ENCODE results near the gene WWTR1.

Gene WWTR1

DNA sequence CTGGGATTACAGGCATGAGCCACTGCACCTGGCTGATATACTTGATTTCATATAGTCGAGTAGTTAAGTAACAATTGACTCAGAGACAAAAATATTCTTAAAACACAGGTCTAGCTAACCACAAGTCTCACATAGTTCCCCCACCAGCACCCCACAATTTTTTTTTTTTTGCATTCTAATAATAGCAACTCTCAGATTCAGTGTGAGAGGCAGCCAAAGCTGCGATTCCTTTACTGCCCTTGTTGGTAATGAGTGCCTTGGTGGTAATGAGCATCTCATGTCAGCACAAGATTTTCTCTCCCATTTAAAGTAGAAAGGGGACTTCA, 72.5 kb downstream of the WWTR1 start:
- H3K4me3 ChIP-seq (ENCODE audit: low read depth, low read length): no peak overlapping the region
- DNase-seq: no peak
- H3K27me3 ChIP-seq: no peaks in the 10 kb centered on the region
- no peaks in the 10 kb centered on the region for H3K36me3 ChIP-seq
- H3K4me1 ChIP-seq: no peaks in the 10 kb centered on the region
- H3K9me3 ChIP-seq: no peaks in the 10 kb centered on the region
- TF ChIP-seq, protein P1, sequence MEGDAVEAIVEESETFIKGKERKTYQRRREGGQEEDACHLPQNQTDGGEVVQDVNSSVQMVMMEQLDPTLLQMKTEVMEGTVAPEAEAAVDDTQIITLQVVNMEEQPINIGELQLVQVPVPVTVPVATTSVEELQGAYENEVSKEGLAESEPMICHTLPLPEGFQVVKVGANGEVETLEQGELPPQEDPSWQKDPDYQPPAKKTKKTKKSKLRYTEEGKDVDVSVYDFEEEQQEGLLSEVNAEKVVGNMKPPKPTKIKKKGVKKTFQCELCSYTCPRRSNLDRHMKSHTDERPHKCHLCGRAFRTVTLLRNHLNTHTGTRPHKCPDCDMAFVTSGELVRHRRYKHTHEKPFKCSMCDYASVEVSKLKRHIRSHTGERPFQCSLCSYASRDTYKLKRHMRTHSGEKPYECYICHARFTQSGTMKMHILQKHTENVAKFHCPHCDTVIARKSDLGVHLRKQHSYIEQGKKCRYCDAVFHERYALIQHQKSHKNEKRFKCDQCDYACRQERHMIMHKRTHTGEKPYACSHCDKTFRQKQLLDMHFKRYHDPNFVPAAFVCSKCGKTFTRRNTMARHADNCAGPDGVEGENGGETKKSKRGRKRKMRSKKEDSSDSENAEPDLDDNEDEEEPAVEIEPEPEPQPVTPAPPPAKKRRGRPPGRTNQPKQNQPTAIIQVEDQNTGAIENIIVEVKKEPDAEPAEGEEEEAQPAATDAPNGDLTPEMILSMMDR (IDR thresholded peaks at IDR 0.05; ENCODE audit: low read depth, low read length): no peak

DNA sequence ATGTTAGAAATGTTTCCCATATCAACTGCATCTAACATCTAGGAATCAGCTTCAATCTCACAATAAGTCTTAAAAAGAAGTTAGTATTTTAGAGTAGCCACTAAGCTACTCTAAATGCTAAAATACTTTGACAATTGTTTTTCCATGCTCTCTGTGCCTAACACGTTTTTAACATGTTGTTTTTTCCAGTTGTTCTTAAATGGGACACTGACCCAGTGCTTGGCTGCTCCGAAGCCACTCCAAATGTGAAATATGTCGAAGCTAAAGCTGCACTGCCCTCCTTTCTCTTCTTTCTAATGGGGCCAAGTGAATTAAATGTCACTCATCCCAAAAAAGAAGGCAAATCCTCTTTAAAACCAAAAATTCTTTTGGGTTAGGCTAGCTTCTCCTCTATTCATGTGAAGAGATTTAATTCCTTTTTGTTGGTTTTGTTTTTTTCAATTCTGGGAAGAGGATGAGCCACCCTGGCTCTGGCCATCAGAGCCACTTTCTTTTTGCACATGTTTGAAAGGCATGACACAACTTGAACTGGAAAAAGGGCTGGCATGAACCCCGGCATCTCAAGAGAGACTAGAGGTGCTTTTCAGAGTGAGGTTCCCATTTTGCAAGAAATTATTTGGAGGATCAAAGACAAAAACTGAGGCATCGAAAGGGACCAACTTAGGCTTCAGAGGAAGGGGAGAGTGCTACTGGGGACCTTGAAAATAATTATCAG, 73.7 kb downstream of the WWTR1 start:
- H3K4me1 ChIP-seq: no peaks in the 10 kb centered on the region
- H3K27me3 ChIP-seq: no peaks in the 10 kb centered on the region

DNA sequence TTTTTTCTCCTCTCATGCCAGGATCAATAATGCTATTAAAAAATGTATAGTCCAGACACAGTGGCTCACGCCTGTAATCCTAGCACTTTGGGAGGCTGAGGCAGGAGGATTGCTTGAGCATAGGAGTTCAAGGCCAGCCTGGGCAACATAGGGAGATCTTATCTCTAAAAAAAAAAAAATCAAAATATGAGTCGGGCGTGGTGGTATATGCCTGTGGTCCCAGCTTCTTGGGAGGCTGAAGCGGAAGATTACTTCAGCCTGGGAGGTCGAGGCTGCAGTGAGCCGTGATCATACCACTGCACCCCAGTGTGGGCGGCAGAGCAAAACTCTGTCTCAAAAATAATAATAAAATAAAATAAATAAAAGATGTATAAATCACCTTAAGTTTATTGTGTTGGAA, 75.4 kb downstream of the WWTR1 start:
- TF ChIP-seq, protein P1 (IDR thresholded peaks at IDR 0.05; ENCODE audit: low read depth, low read length): no peak
- no peak overlapping the region for H3K4me3 ChIP-seq (ENCODE audit: low read depth, low read length)
- H3K4me1 ChIP-seq: no peaks in the 10 kb centered on the region
- no peaks in the 10 kb centered on the region for H3K9me3 ChIP-seq
- no peaks in the 10 kb centered on the region for H3K36me3 ChIP-seq
- no peak for DNase-seq
- no peaks in the 10 kb centered on the region for H3K27me3 ChIP-seq

More for the DNA sequence above, 73.7 kb downstream of the WWTR1 start:
- Histone ChIP-seq H3K9me3 (no peaks in the 10 kb centered on the region), H3K36me3 (no peaks in the 10 kb centered on the region), H3K4me3 (ENCODE audit: low read depth, low read length) (no peak overlapping the region)
- TF ChIP-seq, protein P1 (IDR thresholded peaks at IDR 0.05; ENCODE audit: low read depth, low read length): no peak
- DNase-seq: no peak

DNA sequence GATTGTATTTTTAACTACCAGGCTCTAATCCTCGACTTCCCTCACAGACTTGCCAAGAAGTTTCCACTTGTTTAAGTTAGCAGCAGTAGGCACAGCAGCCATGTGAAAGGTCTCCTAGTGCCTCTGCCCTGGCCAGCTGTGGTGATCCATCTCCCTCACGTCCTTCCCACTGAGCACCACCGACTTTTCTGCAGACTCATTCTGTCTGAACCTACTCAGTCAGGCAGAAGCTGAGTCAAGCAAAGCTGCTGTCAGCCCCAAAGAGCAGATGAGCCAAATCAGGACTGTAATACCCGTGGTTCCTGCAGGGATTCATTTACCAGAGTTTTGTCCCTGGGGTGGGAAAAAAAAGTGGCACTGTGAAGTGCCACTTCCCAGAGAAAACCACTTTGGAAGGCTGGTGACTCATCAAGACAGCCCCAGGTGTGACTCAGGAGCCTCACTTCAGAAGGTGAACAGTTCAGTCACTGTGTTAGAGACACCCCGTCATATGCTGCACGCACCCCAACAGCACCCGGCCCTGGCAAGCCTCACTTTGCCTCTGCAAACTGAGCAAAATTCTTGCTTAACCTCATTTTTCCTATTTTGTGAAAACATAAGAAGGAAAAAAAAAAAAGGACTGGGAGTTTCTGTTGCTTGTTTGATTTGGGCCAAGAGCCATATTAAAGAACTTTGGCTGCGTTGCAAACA, 76.0 kb downstream of the WWTR1 start:
- no peak for DNase-seq
- H3K9me3 ChIP-seq: no peaks in the 10 kb centered on the region
- H3K27me3 ChIP-seq: no peaks in the 10 kb centered on the region
- H3K36me3 ChIP-seq: no peaks in the 10 kb centered on the region
- no peak overlapping the region for H3K4me3 ChIP-seq (ENCODE audit: low read depth, low read length)
- H3K4me1 ChIP-seq: no peaks in the 10 kb centered on the region
- TF ChIP-seq, protein P1 (IDR thresholded peaks at IDR 0.05; ENCODE audit: low read depth, low read length): no peak

DNA sequence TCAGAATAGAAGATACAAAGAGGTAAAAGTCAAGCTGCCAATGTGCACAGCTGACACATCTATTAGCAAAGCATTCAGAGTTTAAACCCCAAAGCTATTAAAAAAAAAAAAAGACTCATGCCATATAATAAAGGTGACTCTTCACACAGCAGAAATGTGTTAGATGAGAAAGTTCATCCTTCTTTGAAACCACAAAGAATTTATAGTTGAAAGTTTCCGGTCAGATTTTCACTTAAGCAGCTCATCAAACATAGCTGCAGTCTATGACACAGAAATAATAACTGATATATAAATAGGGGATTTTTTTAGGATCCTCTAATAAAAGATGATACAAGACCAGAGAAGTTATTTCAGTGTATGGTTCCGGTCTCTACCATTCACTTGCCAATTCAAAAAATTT, 76.6 kb downstream of the WWTR1 start:
- TF ChIP-seq, protein P1 (IDR thresholded peaks at IDR 0.05; ENCODE audit: low read depth, low read length): no peak
- H3K9me3 ChIP-seq: no peaks in the 10 kb centered on the region
- DNase-seq: no peak
- H3K36me3 ChIP-seq: no peaks in the 10 kb centered on the region
- no peaks in the 10 kb centered on the region for H3K27me3 ChIP-seq
- no peak overlapping the region for H3K4me3 ChIP-seq (ENCODE audit: low read depth, low read length)
- H3K4me1 ChIP-seq: no peaks in the 10 kb centered on the region
